Gastrocnemius medialis (tissue), 4 donors: Measurements from ENCODE around the gene IL21R.

Experiments used
- POLR2A ChIP-seq, 2 donors: fragments of 450-650 bp; IDR thresholded peaks; one replicate each; pipeline ENCODE4 v1.6.1; 2017; ENCODE audit warnings: antibody characterized with exemption in 2 of 2, mild to moderate bottlenecking in 2 of 2, moderate library complexity in 2 of 2
- TF ChIP-seq, protein P1 (sequence below), 5 experiments: fragments of 450-650 bp in 3 of 5; fragments of 200-600 bp in 2 of 5; sonication (generic) in 2 of 5; IDR thresholded peaks in 4 of 5; conservative IDR thresholded peaks in 1 of 5; 1 replicate in 4 of 5; 2 replicates in 1 of 5; pipeline ENCODE4 v1.5.1; 2016 to 2019; ENCODE audit warnings: antibody characterized with exemption in 5 of 5, mild to moderate bottlenecking in 3 of 5, moderate library complexity in 3 of 5

DNA sequence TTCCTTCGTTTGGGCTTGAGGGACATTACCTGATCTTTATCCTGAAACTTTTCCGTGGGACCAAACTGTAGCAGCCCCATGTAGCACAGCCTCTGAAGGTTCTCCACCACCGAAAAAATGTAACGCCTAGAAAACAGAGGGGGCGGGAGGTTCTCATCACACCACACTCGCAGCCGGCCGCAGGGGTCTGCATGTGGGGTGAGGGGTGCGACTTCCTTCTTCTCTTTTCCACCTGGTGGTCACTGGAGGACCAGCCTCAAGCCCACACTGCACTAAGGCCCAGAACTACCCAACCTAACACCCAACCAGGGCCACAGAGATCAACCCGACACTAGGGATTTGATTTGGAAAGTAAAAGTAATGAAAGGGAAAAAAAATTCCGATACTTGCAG is 90.6 kb downstream of the IL21R start:
- TF ChIP-seq, protein P1, sequence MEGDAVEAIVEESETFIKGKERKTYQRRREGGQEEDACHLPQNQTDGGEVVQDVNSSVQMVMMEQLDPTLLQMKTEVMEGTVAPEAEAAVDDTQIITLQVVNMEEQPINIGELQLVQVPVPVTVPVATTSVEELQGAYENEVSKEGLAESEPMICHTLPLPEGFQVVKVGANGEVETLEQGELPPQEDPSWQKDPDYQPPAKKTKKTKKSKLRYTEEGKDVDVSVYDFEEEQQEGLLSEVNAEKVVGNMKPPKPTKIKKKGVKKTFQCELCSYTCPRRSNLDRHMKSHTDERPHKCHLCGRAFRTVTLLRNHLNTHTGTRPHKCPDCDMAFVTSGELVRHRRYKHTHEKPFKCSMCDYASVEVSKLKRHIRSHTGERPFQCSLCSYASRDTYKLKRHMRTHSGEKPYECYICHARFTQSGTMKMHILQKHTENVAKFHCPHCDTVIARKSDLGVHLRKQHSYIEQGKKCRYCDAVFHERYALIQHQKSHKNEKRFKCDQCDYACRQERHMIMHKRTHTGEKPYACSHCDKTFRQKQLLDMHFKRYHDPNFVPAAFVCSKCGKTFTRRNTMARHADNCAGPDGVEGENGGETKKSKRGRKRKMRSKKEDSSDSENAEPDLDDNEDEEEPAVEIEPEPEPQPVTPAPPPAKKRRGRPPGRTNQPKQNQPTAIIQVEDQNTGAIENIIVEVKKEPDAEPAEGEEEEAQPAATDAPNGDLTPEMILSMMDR (IDR thresholded peaks at IDR 0.05 in 4 of 5, conservative IDR thresholded peaks at IDR 0.05 in 1 of 5), result no peak
- no peak for TF ChIP-seq POLR2A (IDR thresholded peaks at IDR 0.05)
